ENCODE measurements around the gene SMIM32. TPM values are rescaled to one million over a fixed set of nuclear protein-coding genes. Genes with fewer than 3 reads are reported as not detected.

The SMIM32 gene
- total and polyA plus RNA-seq, 12 donors = not detected

GRCh38 chr5:136221340-136221739, 28.4 kb upstream of the SMIM32 start:
- Histone ChIP-seq H3K9me3 (replicated peaks in 1 of 3) (no peaks in the 10 kb centered on the region), H3K36me3 (replicated peaks in 1 of 2) (no peaks in the 10 kb centered on the region), H3K27me3 (no peaks in the 10 kb centered on the region), H3K4me1 (replicated peaks in 1 of 2) (no peaks in the 10 kb centered on the region), H3K27ac (no peak overlapping the region), H3K4me3 (no peak overlapping the region)
- 76 to 94% (median 89%) methylated on average over 4 of the region's 4 CpGs for WGBS, 4 donors
- DNase-seq = no peak
- TF ChIP-seq POLR2A (IDR thresholded peaks at IDR 0.05) = no peak
- TF ChIP-seq, protein P1, sequence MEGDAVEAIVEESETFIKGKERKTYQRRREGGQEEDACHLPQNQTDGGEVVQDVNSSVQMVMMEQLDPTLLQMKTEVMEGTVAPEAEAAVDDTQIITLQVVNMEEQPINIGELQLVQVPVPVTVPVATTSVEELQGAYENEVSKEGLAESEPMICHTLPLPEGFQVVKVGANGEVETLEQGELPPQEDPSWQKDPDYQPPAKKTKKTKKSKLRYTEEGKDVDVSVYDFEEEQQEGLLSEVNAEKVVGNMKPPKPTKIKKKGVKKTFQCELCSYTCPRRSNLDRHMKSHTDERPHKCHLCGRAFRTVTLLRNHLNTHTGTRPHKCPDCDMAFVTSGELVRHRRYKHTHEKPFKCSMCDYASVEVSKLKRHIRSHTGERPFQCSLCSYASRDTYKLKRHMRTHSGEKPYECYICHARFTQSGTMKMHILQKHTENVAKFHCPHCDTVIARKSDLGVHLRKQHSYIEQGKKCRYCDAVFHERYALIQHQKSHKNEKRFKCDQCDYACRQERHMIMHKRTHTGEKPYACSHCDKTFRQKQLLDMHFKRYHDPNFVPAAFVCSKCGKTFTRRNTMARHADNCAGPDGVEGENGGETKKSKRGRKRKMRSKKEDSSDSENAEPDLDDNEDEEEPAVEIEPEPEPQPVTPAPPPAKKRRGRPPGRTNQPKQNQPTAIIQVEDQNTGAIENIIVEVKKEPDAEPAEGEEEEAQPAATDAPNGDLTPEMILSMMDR (IDR thresholded peaks at IDR 0.05) = no peak
- intact Hi-C loops (cut with DNase I) = no loop called here

DNA sequence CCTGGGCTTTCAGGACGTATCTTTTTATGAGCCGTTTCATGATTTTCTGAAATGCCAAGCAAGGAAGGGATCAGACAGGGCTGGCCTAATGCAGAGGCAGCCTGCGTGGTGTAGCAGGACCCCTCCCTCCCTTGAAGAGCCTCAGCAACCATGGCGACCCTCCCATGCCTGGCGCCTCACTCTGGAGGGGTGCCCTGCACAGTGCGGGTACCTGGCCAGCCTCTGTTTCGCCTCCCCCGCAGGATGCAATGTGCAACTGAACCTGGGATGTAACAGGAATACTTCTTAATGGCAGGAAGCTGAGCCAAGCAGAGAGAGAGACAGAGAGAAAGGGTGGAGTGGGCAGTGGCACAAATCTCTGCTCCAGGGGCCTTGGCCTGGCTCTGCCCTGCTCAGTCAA, 23.3 kb upstream of the SMIM32 start:
- no peaks in the 10 kb centered on the region for H3K4me1 ChIP-seq (replicated peaks in 1 of 2)
- intact Hi-C loops (cut with DNase I) = loop anchor here in 1 of 2 donors (10.0 kb wide), 1 partner anchor 271 kb away; no protein-coding TSS in a partner anchor
- H3K9me3 ChIP-seq (replicated peaks in 1 of 3) = no peaks in the 10 kb centered on the region
- no peak overlapping the region for H3K27ac ChIP-seq
- no peaks in the 10 kb centered on the region for H3K36me3 ChIP-seq (replicated peaks in 1 of 2)
- H3K27me3 ChIP-seq = peaks cover 13% of the 10 kb centered on the region
- WGBS, 4 donors = 80 to 87% (median 86%) methylated on average over 4 to 8 of the region's 8 CpGs
- no peak overlapping the region for H3K4me3 ChIP-seq
- no peak for DNase-seq
- TF ChIP-seq, protein P1 (IDR thresholded peaks at IDR 0.05) = no peak
- no peak for TF ChIP-seq POLR2A (IDR thresholded peaks at IDR 0.05)

DNA sequence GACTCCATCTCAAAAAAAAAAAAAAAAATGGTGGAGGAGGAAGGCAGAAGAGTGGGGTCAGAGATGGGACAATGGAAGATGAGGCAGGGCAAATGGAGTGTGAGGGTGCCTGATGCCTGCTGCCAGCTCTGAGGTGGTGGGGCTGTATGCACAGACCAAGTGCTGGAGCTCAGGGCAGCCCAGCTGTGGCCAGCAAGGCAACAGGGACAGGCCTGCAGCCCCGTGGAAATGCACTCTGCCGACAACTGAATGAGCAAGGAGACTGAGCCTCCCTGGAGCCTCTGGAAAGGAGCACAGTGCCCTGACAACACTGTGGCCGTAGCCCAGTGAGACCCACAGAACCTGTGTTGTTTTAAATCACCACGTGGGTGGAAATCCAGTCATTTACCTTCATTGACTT, 22.9 kb upstream of the SMIM32 start:
- no peak for DNase-seq
- Histone ChIP-seq H3K9me3 (replicated peaks in 1 of 3) (no peaks in the 10 kb centered on the region), H3K27ac (no peak overlapping the region), H3K4me3 (no peak overlapping the region), H3K4me1 (replicated peaks in 1 of 2) (no peaks in the 10 kb centered on the region), H3K27me3 (peaks cover 13% of the 10 kb centered on the region), H3K36me3 (replicated peaks in 1 of 2) (no peaks in the 10 kb centered on the region)
- no peak for TF ChIP-seq POLR2A (IDR thresholded peaks at IDR 0.05)
- TF ChIP-seq, protein P1 (IDR thresholded peaks at IDR 0.05) = no peak
- WGBS, 4 donors = 66 to 85% (median 79%) methylated on average over 3 to 4 of the region's 4 CpGs
- intact Hi-C loops (cut with DNase I) = loop anchor here in 1 of 2 donors (10.0 kb wide), 1 partner anchor 271 kb away; no protein-coding TSS in a partner anchor

DNA sequence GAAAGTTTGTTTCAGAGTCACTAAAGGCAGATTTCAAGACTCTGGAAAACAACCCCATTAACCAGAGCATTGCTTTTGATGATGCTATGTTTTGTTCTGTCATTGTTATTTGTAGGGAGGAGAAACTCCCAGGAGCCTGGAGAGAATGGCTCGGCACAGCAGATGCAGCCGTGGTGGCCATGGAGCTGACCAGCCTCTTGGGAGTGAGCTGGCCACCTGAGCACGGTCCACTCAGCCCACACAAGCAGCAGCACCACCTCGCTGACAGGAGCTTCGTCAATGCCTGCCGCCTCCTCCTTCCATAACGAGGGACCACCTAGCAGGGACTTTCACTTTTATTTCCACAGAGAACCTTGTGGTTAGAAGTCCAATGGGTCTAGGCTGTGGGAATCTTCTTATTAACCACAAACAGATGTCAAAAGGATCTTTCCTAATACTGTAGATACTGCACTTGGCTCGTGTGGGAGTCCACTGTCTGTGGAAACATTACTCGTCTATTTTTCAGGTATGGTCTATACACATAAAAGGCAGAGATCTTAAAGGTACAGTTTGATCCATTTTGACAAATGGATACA, 21.0 kb upstream of the SMIM32 start:
- 47 to 65% (median 61%) methylated on average over 5 to 9 of the region's 9 CpGs for WGBS, 4 donors
- no peak for DNase-seq
- intact Hi-C loops (cut with DNase I) = loop anchor here (5.0 to 10.0 kb wide), 3 partner anchors 269 to 327 kb away; no protein-coding TSS in a partner anchor
- Histone ChIP-seq H3K36me3 (replicated peaks in 1 of 2) (no peaks in the 10 kb centered on the region), H3K4me1 (replicated peaks in 1 of 2) (no peaks in the 10 kb centered on the region), H3K27me3 (peaks cover 13% of the 10 kb centered on the region), H3K27ac (no peak overlapping the region), H3K4me3 (no peak overlapping the region), H3K9me3 (replicated peaks in 1 of 3) (no peaks in the 10 kb centered on the region)
- no peak for TF ChIP-seq POLR2A (IDR thresholded peaks at IDR 0.05)
- TF ChIP-seq, protein P1 (IDR thresholded peaks at IDR 0.05) = no peak

All from adrenal gland (tissue), 12 donors.